Spleen (tissue), 11 donors: ENCODE results near the gene AHNAK. TPM values are rescaled to one million over a fixed set of nuclear protein-coding genes. Genes with fewer than 3 reads are reported as not detected.

ENCODE experiments used
- DNase-seq: peaks from one replicate; pipeline ENCODE4 v3.0.0-alpha.2; 2020
- H3K27ac ChIP-seq, 8 donors: fragments of 200-600 bp; sonication (generic) in 7 of 8; 1 replicate in 4 of 8; 2 replicates in 4 of 8; pipeline versions ENCODE4 v1.5.0 to v1.8.0; 2016 to 2021; ENCODE audit warnings: inconsistent platforms in 4 of 8, mild to moderate bottlenecking in 4 of 8, moderate library complexity in 1 of 8
- H3K27me3 ChIP-seq, 7 donors: fragments of 200-600 bp; sonication (generic) in 6 of 7; replicated peaks in 1 of 7; 1 replicate in 4 of 7; 2 replicates in 3 of 7; pipeline versions ENCODE4 v1.5.0 to v1.8.0; 2016 to 2021; ENCODE audit warnings: inconsistent platforms in 3 of 7, mild to moderate bottlenecking in 1 of 7
- H3K36me3 ChIP-seq, 6 donors: fragments of 200-600 bp; sonication (generic) in 5 of 6; 1 replicate in 4 of 6; 2 replicates in 2 of 6; pipeline versions ENCODE4 v1.5.0 to v1.8.0; 2016 to 2021; ENCODE audit warnings: inconsistent platforms in 2 of 6
- H3K4me1 ChIP-seq, 6 donors: fragments of 200-600 bp; sonication (generic) in 5 of 6; 1 replicate in 3 of 6; 2 replicates in 3 of 6; pipeline versions ENCODE4 v1.5.0 to v1.8.0; 2016 to 2021; ENCODE audit warnings: inconsistent platforms in 3 of 6
- H3K4me3 ChIP-seq, 8 donors: fragments of 200-600 bp; sonication (generic) in 7 of 8; 1 replicate in 4 of 8; 2 replicates in 4 of 8; pipeline versions ENCODE4 v1.5.0 to v1.8.0; 2016 to 2021; ENCODE audit warnings: inconsistent platforms in 4 of 8, mild to moderate bottlenecking in 4 of 8, moderate library complexity in 2 of 8
- H3K9me3 ChIP-seq, 8 donors: fragments of 200-600 bp; sonication (generic) in 7 of 8; 1 replicate in 4 of 8; 2 replicates in 4 of 8; pipeline versions ENCODE4 v1.5.0 to v1.8.0; 2016 to 2021; ENCODE audit warnings: inconsistent platforms in 4 of 8
- POLR2A ChIP-seq, 3 donors: fragments of 450-650 bp; IDR thresholded peaks; one replicate each; pipeline ENCODE4 v1.5.1; 2017; ENCODE audit warnings: antibody characterized with exemption in 3 of 3, mild to moderate bottlenecking in 1 of 3
- POLR2AphosphoS5 ChIP-seq, 3 donors: sonication (generic); formaldehyde crosslinking; IDR thresholded peaks; one replicate each; pipeline ENCODE4 v1.5.1; 2017; ENCODE audit warnings: antibody characterized with exemption in 3 of 3
- WGBS, 5 donors: extraction: QIAGEN DNeasy Blood & Tissue Kit in 3 of 5; methylation state at CpG; one replicate each; pipeline versions ENCODE4 v1.1.5 to v1.1.7; 2013 to 2018; 5-methylcytosine and 5-hydroxymethylcytosine counted together
- intact Hi-C: fragments of 100-400 bp; cut with DNase I; formaldehyde crosslinking; loops from one replicate; pipeline ENCODE4 v1.15.0; 2023; ENCODE audit warnings: low total_unique reads
- polyA plus RNA-seq, 3 donors: library from polyadenylated mRNA; stranded (reverse); fragments of 200-250 nt; gene quantifications; one replicate each; pipeline ENCODE4 v1.2.1, GENCODE V29; 2013
- total RNA-seq, 7 donors: library from RNA; depleted of rRNA in 3 of 7; stranded (reverse); fragments of >200 nt in 3 of 7; fragmentation: NEBNext Ultra II Directional in 4 of 7; extraction: Animal tissue kit (Norgen Biotek cat#: 25700) in 4 of 7; gene quantifications; one replicate each; pipeline versions ENCODE4 v1.1.0 to v1.2.1, GENCODE V29; 2016 to 2021
- TF ChIP-seq, protein P1 (sequence below), 11 experiments: fragments of 200-600 bp in 7 of 11; fragments of 450-650 bp in 4 of 11; sonication (generic) in 4 of 11; IDR thresholded peaks in 8 of 11; conservative IDR thresholded peaks in 3 of 11; 1 replicate in 7 of 11; 2 replicates in 4 of 11; pipeline versions ENCODE4 v1.4.0 to v1.8.0; 2016 to 2021; ENCODE audit warnings: antibody characterized with exemption in 11 of 11, inconsistent platforms in 4 of 11, mild to moderate bottlenecking in 1 of 11
- donor health status: healthy with polysubstance abuse.
- donor health status: DM: no; HTN: no; CAD: no; lungs with moderate emphysema.
- donor health status: DM: no; HTN: no; CAD: no.
- donor health status: Bipolar disorder and iron deficiency.
- donor health status: healthy.
- donor health status: DM: no; HTN: no; CAD: no.
- donor health status: DM: yes; HTN: yes; CAD: no.

AHNAK gene
- total and polyA plus RNA-seq, 10 donors = 11.8 to 370 (median 259) TPM

- H3K9me3 ChIP-seq = no peaks in the 10 kb centered on the region
- WGBS, 5 donors = 96 to 98% (median 97%) methylated on average over 11 of the region's 11 CpGs
- no peak overlapping the region for H3K4me3 ChIP-seq
- peaks cover 15 to 44% (median 32%) of the 10 kb centered on the region in 6 donors for H3K4me1 ChIP-seq
- no peak for TF ChIP-seq POLR2AphosphoS5 (IDR thresholded peaks at IDR 0.05)
- peak; percentile 71 for DNase-seq
- intact Hi-C loops = no loop called here
- peak overlapping the region in 5 of 8 donors; percentile 69 to 91 (median 87) for H3K27ac ChIP-seq
- H3K36me3 ChIP-seq = peaks cover 0 to 82% (median 56%) of the 10 kb centered on the region in 6 donors
- H3K27me3 ChIP-seq = no peaks in the 10 kb centered on the region
Observed at GRCh38 chr11:62578541-62578940, 31.9 kb upstream of the AHNAK start.

- TF ChIP-seq POLR2A (IDR thresholded peaks at IDR 0.05) (no peak), POLR2AphosphoS5 (IDR thresholded peaks at IDR 0.05) (peak in 2 of 3 donors; percentile 47 to 48)
- TF ChIP-seq, protein P1, sequence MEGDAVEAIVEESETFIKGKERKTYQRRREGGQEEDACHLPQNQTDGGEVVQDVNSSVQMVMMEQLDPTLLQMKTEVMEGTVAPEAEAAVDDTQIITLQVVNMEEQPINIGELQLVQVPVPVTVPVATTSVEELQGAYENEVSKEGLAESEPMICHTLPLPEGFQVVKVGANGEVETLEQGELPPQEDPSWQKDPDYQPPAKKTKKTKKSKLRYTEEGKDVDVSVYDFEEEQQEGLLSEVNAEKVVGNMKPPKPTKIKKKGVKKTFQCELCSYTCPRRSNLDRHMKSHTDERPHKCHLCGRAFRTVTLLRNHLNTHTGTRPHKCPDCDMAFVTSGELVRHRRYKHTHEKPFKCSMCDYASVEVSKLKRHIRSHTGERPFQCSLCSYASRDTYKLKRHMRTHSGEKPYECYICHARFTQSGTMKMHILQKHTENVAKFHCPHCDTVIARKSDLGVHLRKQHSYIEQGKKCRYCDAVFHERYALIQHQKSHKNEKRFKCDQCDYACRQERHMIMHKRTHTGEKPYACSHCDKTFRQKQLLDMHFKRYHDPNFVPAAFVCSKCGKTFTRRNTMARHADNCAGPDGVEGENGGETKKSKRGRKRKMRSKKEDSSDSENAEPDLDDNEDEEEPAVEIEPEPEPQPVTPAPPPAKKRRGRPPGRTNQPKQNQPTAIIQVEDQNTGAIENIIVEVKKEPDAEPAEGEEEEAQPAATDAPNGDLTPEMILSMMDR (IDR thresholded peaks at IDR 0.05 in 8 of 11, conservative IDR thresholded peaks at IDR 0.05 in 3 of 11) = no peak
- peak overlapping the region; percentile 58 to 91 (median 86) for H3K27ac ChIP-seq
- H3K4me1 ChIP-seq = peaks cover 22 to 56% (median 41%) of the 10 kb centered on the region in 6 donors
- intact Hi-C loops = no loop called here
- no peaks in the 10 kb centered on the region for H3K27me3 ChIP-seq
- H3K9me3 ChIP-seq = no peaks in the 10 kb centered on the region
- H3K36me3 ChIP-seq = peaks cover 0 to 75% (median 53%) of the 10 kb centered on the region in 6 donors
- WGBS, 5 donors = 57 to 77% (median 64%) methylated on average over 12 of the region's 12 CpGs
- DNase-seq = peak; percentile 78
- H3K4me3 ChIP-seq = peak overlapping the region in 1 of 8 donors; percentile 14
Observed at GRCh38 chr11:62577046-62577714, 30.6 kb upstream of the AHNAK start.

DNA sequence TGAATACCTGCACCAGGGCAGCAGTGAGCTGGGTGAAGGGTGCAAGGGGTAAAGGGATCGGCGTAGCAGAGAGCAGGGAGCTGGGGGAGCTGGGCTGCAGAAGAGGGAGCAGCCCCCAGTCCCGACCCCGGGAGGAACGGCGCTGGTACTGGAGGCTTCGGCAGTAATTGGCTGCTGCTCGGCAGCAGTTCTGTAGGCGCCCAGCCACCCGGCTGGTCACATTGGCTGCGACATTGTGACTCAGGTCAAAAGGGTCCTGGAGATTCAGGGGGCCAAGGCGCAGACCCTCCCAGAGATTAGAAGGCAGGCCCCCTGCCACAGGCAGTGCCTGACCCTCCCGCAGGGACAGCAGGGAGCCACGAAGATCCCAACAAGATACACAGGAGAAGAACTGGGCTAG, 29.2 kb upstream of the AHNAK start:
- WGBS, 5 donors = 84 to 94% (median 89%) methylated on average over 10 to 14 of the region's 14 CpGs
- H3K27ac ChIP-seq = peak overlapping the region; percentile 69 to 94 (median 89)
- peak overlapping the region in 3 of 8 donors; percentile 76 to 90 (median 78) for H3K4me3 ChIP-seq
- H3K4me1 ChIP-seq = peaks cover 29 to 69% (median 48%) of the 10 kb centered on the region in 6 donors
- no peak for TF ChIP-seq POLR2A (IDR thresholded peaks at IDR 0.05)
- TF ChIP-seq POLR2AphosphoS5 (IDR thresholded peaks at IDR 0.05) = no peak
- TF ChIP-seq, protein P1 (IDR thresholded peaks at IDR 0.05 in 8 of 11, conservative IDR thresholded peaks at IDR 0.05 in 3 of 11) = no peak
- H3K9me3 ChIP-seq = no peaks in the 10 kb centered on the region
- peak; percentile 76 for DNase-seq
- peaks cover 0 to 75% (median 53%) of the 10 kb centered on the region in 6 donors for H3K36me3 ChIP-seq
- intact Hi-C loops = no loop called here
- H3K27me3 ChIP-seq = no peaks in the 10 kb centered on the region

- TF ChIP-seq POLR2AphosphoS5 (IDR thresholded peaks at IDR 0.05) (peak in 2 of 3 donors; percentile 14 to 23), POLR2A (IDR thresholded peaks at IDR 0.05) (no peak)
- DNase-seq = peak; percentile 85
Observed at GRCh38 chr11:62575156-62575555, 28.6 kb upstream of the AHNAK start.

More at GRCh38 chr11:62575156-62575555, 28.6 kb upstream of the AHNAK start:
- Histone ChIP-seq H3K4me1 (peaks cover 32 to 76% (median 54%) of the 10 kb centered on the region in 6 donors), H3K4me3 (peak overlapping the region in 7 of 8 donors; percentile 67 to 90 (median 76)), H3K9me3 (no peaks in the 10 kb centered on the region), H3K27ac (peak overlapping the region; percentile 11 to 94 (median 89)), H3K27me3 (no peaks in the 10 kb centered on the region), H3K36me3 (peaks cover 0 to 75% (median 55%) of the 10 kb centered on the region in 6 donors)
- intact Hi-C loops = no loop called here
- WGBS, 5 donors = 54 to 77% (median 63%) methylated on average over 17 of the region's 17 CpGs
